D721Med (cell line): ENCODE measurements around the gene ERO1B.
"Not testable (repeated sequence)": the region's sequence is repeated elsewhere in the genome, so short reads cannot be mapped to it uniquely, and the experiment has no call there.

Experiments used
- DNase-seq: peaks from one replicate; pipeline ENCODE4 v3.0.0; 2011; ENCODE audit warnings: low spot score; ENCODE audit not compliant: insufficient read length
- FAIRE-seq: peaks from 2 replicates; lab custom pipeline; 2011; peaks lifted over from hg19 to GRCh38; lab: Jason Lieb, UNC
- TF ChIP-seq, protein P1 (sequence below): IDR thresholded peaks from 2 replicates; pipeline ENCODE4 v1.5.1; 2012; ENCODE audit warnings: mild to moderate bottlenecking, control low read depth; ENCODE audit not compliant: insufficient read depth; ENCODE audit errors: missing control alignments

The ERO1B gene

DNA sequence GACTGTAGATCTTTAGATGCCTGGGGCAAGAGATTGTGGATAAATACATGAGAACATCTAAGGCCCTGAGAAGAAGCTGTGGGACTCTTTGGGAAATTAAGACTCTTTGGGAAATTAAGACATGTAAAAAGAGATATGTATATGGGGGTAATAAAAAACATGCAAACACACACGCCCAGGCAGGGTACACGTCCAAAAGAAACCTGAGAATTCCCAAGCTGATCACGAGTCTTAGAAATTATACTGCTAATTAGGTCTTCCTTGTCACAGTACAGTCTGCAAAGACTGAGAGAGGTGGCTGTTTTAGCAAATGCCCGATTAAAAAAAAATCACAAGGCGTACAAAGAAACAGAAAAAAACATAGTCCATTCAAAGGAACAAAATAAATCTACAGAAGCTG is 39.3 kb upstream of the ERO1B start:
- DNase-seq (no peak), FAIRE-seq (no peak)
- TF ChIP-seq, protein P1, sequence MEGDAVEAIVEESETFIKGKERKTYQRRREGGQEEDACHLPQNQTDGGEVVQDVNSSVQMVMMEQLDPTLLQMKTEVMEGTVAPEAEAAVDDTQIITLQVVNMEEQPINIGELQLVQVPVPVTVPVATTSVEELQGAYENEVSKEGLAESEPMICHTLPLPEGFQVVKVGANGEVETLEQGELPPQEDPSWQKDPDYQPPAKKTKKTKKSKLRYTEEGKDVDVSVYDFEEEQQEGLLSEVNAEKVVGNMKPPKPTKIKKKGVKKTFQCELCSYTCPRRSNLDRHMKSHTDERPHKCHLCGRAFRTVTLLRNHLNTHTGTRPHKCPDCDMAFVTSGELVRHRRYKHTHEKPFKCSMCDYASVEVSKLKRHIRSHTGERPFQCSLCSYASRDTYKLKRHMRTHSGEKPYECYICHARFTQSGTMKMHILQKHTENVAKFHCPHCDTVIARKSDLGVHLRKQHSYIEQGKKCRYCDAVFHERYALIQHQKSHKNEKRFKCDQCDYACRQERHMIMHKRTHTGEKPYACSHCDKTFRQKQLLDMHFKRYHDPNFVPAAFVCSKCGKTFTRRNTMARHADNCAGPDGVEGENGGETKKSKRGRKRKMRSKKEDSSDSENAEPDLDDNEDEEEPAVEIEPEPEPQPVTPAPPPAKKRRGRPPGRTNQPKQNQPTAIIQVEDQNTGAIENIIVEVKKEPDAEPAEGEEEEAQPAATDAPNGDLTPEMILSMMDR, result no peak

DNA sequence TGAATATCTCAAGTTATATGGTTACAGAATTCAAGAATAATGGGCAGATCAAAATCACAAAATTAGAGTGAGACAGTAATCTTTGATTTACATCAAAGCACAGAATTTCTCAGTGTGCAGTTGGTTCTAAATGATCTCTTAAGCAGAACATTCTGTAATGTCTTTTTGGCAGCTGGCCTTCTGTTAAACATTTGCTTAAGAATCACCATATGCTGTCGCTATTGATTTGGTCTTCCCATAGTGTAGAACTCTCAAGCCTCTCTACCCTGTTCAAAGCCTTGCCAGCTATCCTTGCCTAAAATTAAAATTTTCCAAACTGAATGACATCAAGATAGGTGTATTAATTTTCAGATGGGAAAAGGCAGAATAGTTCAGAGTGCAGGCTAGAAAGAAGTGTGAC is 38.9 kb upstream of the ERO1B start:
- TF ChIP-seq, protein P1, result no peak
- DNase-seq, result no peak
- FAIRE-seq, result no peak

DNA sequence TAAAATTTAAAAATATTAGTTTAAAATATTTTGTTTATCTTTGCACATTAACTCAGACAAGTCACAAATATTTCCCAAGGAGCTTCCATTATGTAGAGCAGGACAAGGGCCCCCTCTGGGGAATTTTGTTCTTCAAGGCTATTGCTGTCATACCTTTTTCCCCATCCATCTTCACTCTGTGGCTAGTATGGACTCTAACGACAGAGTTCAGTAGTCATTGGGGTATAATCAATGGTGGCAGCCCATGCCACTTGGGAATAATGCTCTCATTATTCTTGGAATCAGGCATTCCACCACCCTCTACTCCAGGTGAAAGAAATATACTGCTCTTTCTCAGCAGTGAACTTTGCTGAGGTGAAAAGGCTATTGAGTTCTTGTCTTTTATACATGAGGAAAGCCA is 38.5 kb upstream of the ERO1B start:
- FAIRE-seq, result no peak
- TF ChIP-seq, protein P1, result no peak
- no peak for DNase-seq

DNA sequence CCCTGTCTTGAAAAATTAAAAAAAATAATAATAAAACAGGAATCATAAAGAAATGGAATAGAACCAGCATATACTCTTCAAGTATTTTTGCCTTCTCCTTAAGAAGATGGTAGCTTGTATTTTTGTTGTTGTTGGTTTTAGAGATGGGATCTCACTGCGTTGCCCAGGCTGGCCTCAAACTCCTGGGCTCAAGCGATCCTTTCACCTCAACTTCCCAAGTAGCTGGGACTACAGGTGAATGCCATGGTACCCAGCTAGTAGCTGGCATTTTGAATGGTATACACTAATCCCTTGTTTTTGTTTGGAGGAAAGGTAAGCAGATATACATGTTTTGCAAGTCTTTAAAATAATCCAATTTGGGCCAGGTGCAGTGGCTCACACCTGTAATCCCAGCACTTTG is 34.7 kb upstream of the ERO1B start:
- TF ChIP-seq, protein P1, result no peak
- no peak for FAIRE-seq
- no peak for DNase-seq

DNA sequence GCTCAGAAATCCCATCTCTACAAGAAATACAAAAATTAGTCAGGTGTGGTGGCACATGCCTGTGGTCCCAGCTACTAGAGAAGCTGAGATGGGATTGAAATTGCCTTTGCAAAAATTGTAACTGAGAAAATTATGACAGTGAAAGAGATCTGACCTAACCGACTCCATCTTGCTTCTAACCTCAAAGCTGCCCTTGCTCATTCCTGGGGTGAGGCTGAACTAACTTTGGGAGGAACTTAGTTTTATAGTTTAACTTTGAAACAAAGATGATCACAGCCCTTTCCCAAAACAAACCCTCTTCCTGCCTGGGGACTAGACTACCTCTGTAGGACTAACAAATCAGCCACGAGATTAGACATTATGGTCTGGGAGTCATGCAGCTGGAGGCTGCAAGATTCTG is 33.8 kb upstream of the ERO1B start:
- no peak for FAIRE-seq
- TF ChIP-seq, protein P1, result no peak
- no peak for DNase-seq

DNA sequence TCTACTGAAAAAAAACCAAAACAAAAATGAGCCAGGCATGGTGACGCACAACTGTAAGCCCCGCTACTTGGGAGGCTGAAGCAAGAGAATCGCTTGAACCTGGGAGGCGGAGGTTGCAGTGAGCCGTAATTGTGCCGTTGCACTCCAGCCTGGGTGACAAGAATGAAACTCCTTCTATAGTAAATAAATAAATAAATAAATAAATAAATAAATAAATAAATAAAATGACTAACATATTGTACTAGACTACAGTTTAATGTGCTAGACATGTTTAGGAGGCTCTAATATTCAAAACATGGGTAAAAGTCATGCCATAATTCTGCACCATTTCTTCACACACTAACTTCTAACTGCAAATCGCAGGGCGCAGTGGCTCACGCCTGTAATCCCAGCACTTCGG is 33.3 kb upstream of the ERO1B start:
- FAIRE-seq (no peak), DNase-seq (no peak)
- TF ChIP-seq, protein P1, result no peak

DNA sequence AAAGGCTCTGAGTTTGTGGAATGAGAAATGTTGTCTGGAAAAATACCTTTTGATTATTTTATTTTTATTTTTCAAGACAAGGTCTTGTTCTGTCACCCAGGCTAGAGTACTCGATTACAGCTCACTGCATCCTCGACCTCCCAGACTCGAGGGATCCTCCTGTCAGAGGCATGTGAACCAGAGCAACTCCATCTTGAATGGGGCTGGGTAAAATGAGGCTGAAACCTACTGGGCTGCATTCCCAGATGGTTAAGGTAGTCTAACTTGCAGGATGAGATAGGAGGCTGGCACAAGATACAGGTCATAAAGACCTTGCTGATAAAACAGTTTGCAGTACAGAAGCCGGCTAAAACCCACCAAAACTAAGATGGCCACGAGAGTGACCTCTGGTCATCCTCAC is 32.3 kb upstream of the ERO1B start:
- not testable (repeated sequence) for FAIRE-seq, DNase-seq

DNA sequence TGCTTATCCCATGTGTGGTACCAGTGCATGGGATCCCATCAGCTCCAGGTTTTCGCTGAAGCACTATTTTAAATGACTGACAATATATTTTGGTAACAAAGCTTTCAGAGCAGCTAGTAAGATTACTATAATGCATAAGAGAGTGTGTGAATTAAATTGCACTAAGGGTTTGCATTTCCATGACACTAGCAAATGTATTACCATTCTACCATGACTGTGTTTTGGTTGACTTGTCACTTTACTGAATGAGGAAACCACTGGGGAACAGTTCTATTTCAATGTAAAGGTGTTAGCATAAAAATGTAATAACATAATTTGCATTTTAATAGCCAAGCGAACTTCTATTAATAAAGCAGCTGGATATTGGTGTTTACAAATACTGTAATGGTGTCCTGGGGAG is 31.7 kb upstream of the ERO1B start:
- FAIRE-seq, result no peak
- TF ChIP-seq, protein P1, result no peak
- no peak for DNase-seq
